ENCODE data around the gene LSS. TPM values are rescaled to one million over a fixed set of nuclear protein-coding genes. Genes with fewer than 3 reads are reported as not detected.
"Not testable (repeated sequence)": the region's sequence is repeated elsewhere in the genome, so short reads cannot be mapped to it uniquely, and the experiment has no call there.

Gene LSS
- total and polyA plus RNA-seq, 2 donors from 2014 or later = 15.8 to 24.6 TPM

DNA sequence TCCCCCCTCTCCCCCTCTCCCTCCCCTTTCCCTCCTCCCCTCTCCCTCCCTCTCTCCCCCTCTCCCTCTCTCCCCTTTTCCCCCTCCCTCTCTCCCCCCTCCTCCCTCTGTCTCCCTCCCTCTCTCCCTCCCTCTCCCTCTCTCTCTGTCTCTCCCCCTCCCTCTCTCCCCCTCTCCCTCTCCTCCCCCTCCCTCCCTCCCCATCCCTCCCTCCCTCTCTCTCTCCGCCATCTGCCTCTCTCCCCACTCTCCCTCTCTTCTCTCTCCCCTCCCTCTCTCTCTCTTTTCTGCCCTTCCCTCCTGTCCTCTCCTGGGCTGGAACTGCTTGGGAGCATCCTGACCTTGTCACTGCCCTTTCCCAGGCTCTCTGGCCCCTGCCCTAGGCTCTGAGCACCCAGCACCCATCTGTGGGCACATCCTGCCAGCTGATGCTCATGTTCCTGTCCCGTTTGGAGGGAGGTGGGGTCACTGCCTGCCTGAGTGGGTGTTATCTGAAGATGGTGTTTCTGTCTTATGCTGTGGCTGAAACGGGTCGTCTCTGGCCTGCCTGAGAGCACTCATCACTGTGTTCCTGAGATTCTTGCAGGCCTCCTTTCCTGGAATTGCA, 84.0 kb downstream of the LSS start:
- DNase-seq (peak in 1 of 5 donors; percentile 39), FAIRE-seq (no peak)
- H3K9ac ChIP-seq (ENCODE audit: low read length in 3 of 3) = no peak overlapping the region
- intact Hi-C loops (cut with DNase I) = no loop called here
- no peak overlapping the region for H3K27ac ChIP-seq (ENCODE audit: low read depth in 2 of 2, low read length in 2 of 2)
- H3K4me1 ChIP-seq (ENCODE audit: control insufficient read depth in 2 of 3, insufficient read depth in 2 of 3, low read depth in 1 of 3, low read length in 3 of 3) = no peaks in the 10 kb centered on the region
- TF ChIP-seq, protein P1, sequence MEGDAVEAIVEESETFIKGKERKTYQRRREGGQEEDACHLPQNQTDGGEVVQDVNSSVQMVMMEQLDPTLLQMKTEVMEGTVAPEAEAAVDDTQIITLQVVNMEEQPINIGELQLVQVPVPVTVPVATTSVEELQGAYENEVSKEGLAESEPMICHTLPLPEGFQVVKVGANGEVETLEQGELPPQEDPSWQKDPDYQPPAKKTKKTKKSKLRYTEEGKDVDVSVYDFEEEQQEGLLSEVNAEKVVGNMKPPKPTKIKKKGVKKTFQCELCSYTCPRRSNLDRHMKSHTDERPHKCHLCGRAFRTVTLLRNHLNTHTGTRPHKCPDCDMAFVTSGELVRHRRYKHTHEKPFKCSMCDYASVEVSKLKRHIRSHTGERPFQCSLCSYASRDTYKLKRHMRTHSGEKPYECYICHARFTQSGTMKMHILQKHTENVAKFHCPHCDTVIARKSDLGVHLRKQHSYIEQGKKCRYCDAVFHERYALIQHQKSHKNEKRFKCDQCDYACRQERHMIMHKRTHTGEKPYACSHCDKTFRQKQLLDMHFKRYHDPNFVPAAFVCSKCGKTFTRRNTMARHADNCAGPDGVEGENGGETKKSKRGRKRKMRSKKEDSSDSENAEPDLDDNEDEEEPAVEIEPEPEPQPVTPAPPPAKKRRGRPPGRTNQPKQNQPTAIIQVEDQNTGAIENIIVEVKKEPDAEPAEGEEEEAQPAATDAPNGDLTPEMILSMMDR (IDR thresholded peaks at IDR 0.05; ENCODE audit: borderline replicate concordance, extremely low read depth, insufficient read depth) = no peak
- peaks cover 0 to 9% (median 0%) of the 10 kb centered on the region in 3 donors for H3K36me3 ChIP-seq (ENCODE audit: control insufficient read depth in 2 of 3, insufficient read depth in 3 of 3, low read length in 3 of 3)
- no peaks in the 10 kb centered on the region for H3K9me3 ChIP-seq (ENCODE audit: control insufficient read depth in 2 of 3, insufficient read depth in 1 of 3, low read length in 3 of 3)
- no peaks in the 10 kb centered on the region for H3K27me3 ChIP-seq (ENCODE audit: control insufficient read depth, insufficient read depth, low read length)
- H3K4me3 ChIP-seq (ENCODE audit: low read length in 3 of 3) = no peak overlapping the region

DNA sequence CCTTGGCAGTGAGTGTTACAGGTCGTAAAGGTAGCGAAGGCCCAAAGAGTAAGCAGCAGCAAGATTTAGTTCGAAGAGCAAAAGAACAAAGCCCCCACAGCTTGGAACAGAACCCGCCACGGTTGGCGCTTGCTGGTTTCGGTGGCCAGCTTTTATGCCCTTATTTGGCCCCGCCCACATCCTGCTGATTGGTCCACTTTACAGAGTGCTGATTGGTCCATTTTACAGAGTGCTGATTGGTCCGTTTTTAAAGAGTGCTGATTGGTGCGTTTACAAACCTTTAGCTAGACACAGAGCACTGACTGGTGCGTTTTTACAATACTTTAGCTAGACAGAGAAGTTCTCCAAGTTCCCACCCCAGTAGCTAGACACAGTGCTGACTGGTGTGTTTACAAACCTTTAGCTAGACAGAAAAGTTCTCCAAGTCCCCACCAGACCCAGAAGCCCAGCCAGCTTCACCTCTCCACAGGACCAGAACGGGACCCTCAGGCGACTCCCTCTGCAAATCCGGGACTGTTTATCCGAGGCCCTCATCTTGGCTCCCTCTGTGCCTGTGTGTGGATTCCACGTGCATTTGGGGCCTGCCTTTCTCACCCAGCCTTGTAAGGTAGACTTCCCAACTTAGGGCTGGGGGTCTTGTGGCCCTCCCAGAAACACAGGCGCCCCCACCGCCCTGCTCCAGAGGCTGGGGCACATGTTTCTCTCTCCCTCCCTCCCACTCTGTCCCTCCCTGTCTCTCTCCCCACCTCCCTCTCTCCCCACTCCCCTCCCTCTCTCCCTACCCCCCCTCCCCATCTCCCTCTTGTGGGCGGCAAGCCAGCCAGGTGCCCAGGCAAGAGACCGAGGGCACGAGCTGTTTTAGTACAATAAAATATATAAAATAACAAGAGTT, 85.7 kb downstream of the LSS start:
- H3K4me1 ChIP-seq (ENCODE audit: control insufficient read depth in 2 of 3, insufficient read depth in 2 of 3, low read depth in 1 of 3, low read length in 3 of 3) = no peaks in the 10 kb centered on the region
- intact Hi-C loops (cut with DNase I) = no loop called here
- DNase-seq (peak in 2 of 5 donors; percentile 56 to 57), FAIRE-seq (no peak)
- TF ChIP-seq, protein P1 (IDR thresholded peaks at IDR 0.05; ENCODE audit: borderline replicate concordance, extremely low read depth, insufficient read depth) = no peak
- H3K27me3 ChIP-seq (ENCODE audit: control insufficient read depth, insufficient read depth, low read length) = no peaks in the 10 kb centered on the region
- H3K27ac ChIP-seq (ENCODE audit: low read depth in 2 of 2, low read length in 2 of 2) = no peak overlapping the region
- H3K36me3 ChIP-seq (ENCODE audit: control insufficient read depth in 2 of 3, insufficient read depth in 3 of 3, low read length in 3 of 3) = peaks cover 0 to 12% (median 0%) of the 10 kb centered on the region in 3 donors
- no peaks in the 10 kb centered on the region for H3K9me3 ChIP-seq (ENCODE audit: control insufficient read depth in 2 of 3, insufficient read depth in 1 of 3, low read length in 3 of 3)
- H3K9ac ChIP-seq (ENCODE audit: low read length in 3 of 3) = no peak overlapping the region
- H3K4me3 ChIP-seq (ENCODE audit: low read length in 3 of 3) = no peak overlapping the region

DNA sequence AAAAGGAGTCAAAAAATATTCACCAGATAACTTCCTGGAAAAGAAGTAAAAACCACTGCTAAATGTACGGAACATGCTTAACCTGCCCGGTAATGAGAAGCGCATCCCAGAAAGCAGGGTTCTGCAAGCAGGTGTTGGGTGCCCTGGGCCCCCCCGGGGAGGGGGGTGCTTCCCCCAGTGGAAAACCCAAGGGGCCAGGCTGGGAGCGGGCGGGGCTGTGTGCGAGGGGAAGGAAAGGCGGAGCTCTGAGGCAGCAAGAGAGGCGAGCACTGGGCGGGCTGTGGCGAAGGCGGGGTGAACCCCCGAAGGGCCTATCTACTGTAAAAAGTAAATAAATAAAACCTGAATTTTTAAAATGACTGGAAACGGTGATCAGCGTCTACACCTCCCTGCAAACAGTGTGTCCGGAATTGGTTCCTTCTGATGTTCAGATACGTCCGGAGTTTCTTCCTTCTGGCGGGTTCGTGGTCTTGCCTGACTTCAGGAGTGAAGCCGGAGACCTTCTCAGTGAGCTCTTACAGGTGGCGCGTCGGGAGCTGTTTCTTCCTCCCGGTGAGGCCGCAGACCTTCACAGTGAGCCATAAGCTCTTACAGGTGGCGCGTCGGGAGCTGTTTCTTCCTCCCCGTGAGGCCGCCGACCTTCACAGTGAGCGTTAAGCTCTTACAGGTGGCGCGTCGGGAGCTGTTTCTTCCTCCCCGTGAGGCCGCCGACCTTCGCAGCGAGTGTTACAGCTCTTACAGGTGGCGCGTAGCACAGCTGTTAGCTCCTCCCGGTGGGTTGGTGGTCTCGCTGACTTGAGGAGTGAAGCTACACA, 86.6 kb downstream of the LSS start:
- H3K9ac ChIP-seq (ENCODE audit: low read length in 3 of 3) = no peak overlapping the region
- DNase-seq (peak in 2 of 5 donors; percentile 58 to 68), FAIRE-seq (no peak)
- TF ChIP-seq, protein P1 (IDR thresholded peaks at IDR 0.05; ENCODE audit: borderline replicate concordance, extremely low read depth, insufficient read depth) = no peak
- intact Hi-C loops (cut with DNase I) = no loop called here
- H3K4me3 ChIP-seq (ENCODE audit: low read length in 3 of 3) = no peak overlapping the region
- no peaks in the 10 kb centered on the region for H3K4me1 ChIP-seq (ENCODE audit: control insufficient read depth in 2 of 3, insufficient read depth in 2 of 3, low read depth in 1 of 3, low read length in 3 of 3)
- no peak overlapping the region for H3K27ac ChIP-seq (ENCODE audit: low read depth in 2 of 2, low read length in 2 of 2)
- no peaks in the 10 kb centered on the region for H3K27me3 ChIP-seq (ENCODE audit: control insufficient read depth, insufficient read depth, low read length)
- no peaks in the 10 kb centered on the region for H3K9me3 ChIP-seq (ENCODE audit: control insufficient read depth in 2 of 3, insufficient read depth in 1 of 3, low read length in 3 of 3)
- peaks cover 0 to 11% (median 0%) of the 10 kb centered on the region in 3 donors for H3K36me3 ChIP-seq (ENCODE audit: control insufficient read depth in 2 of 3, insufficient read depth in 3 of 3, low read length in 3 of 3)

DNA sequence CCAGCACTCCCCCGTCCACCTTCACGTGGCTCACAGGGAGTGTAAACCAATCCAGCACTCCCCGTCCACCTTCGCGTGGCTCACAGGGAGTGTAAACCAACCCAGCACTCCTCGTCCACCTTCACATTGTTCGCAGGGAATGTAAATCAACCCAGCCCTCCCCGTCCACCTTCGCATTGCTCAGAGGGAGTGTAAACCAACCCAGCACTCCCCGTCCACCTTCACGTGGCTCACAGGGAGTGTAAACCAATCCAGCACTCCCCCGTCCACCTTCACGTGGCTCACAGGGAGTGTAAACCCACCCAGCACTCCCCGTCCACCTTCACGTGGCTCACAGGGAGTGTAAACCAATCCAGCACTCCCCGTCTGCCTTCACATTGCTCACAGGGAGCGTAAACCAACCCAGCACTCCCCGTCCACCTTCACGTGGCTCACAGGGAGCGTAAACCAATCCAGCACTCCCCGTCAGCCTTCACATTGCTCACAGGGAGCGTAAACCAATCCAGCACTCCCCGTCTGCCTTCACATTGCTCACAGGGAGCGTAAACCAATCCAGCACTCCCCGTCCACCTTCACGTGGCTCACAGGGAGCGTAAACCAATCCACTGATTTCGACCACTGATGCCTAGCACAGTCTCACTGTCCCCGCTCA, 88.1 kb downstream of the LSS start:
- H3K4me1 ChIP-seq (ENCODE audit: control insufficient read depth in 2 of 3, insufficient read depth in 2 of 3, low read depth in 1 of 3, low read length in 3 of 3); FAIRE-seq; H3K27me3 ChIP-seq (ENCODE audit: control insufficient read depth, insufficient read depth, low read length); H3K4me3 ChIP-seq (ENCODE audit: low read length in 3 of 3); H3K9ac ChIP-seq (ENCODE audit: low read length in 3 of 3); H3K27ac ChIP-seq (ENCODE audit: low read depth in 2 of 2, low read length in 2 of 2); H3K9me3 ChIP-seq (ENCODE audit: control insufficient read depth in 2 of 3, insufficient read depth in 1 of 3, low read length in 3 of 3); intact Hi-C loops (cut with DNase I): not testable (repeated sequence)
- peak in 4 of 5 donors; percentile 58 to 74 (median 68) for DNase-seq
- H3K36me3 ChIP-seq (ENCODE audit: control insufficient read depth in 2 of 3, insufficient read depth in 3 of 3, low read length in 3 of 3) = peaks cover 0 to 13% (median 0%) of the 10 kb centered on the region in 3 donors

Measured in kidney (tissue), 14 donors.